K562 (cell line): Measurements from ENCODE around the gene ARHGAP42. TPM values are rescaled to one million over a fixed set of nuclear protein-coding genes. Genes with fewer than 3 reads are reported as not detected.

Source experiments
- ATAC-seq: fragments of 200-7000 bp; cut with Tn5 transposase; 3 replicates; pipeline ENCODE4 v1.9.1; 2020; ENCODE audit warnings: moderate library complexity
- BruUV-seq: library from RNA; stranded (reverse); fragments of 400-500 nt; replicated peaks from 2 replicates; lab custom pipeline; 2021; lab: Mats Ljungman, UMichigan
- CTCF ChIA-PET: fragments of 300-600 bp; formaldehyde crosslinking; extraction: SDS; loops from one replicate; lab custom pipeline; 2021; ENCODE audit warnings: low intra/inter-chr PET ratio; lab: Yijun Ruan, JAX
- POLR2A ChIA-PET: fragments of 300-600, 350-650 bp; sonication (Branson Sonifier 250); formaldehyde crosslinking; extraction: SDS; loops from one replicate; lab custom pipeline; 2021; ENCODE audit warnings: antibody characterized with exemption, inconsistent platforms; lab: Yijun Ruan, JAX
- DNase-seq, 4 experiments: peaks; one replicate each; pipeline versions ENCODE4 v3.0.0 to v3.0.0-alpha.2; 2011 to 2018; ENCODE audit warnings: low spot score in 3 of 4, mixed read lengths in 3 of 4; ENCODE audit errors: extremely low read depth in 1 of 4
- FAIRE-seq: peaks from 2 replicates; lab custom pipeline; 2011; peaks lifted over from hg19 to GRCh38; lab: Jason Lieb, UNC
- H2AFZ ChIP-seq: 2 replicates; pipeline ENCODE4 v1.6.0; 2011; ENCODE audit warnings: low read depth, low read length, control low read depth, inconsistent platforms
- H3K27ac ChIP-seq: fragments of 200-600 bp; 3 replicates; pipeline ENCODE4 v1.8.0; 2011; ENCODE audit warnings: low read depth, mild to moderate bottlenecking, control low read depth, inconsistent platforms, low read length, moderate library complexity, mixed read lengths; ENCODE audit errors: extremely low read depth
- H3K27me3 ChIP-seq, 2 experiments: fragments of 300-600 bp in 1 of 2; 2 replicates in 1 of 2; 3 replicates in 1 of 2; pipeline versions ENCODE4 v1.6.0 to v1.8.0; 2011; ENCODE audit warnings: inconsistent platforms in 2 of 2, low read length in 2 of 2, mild to moderate bottlenecking in 1 of 2, mixed read lengths in 1 of 2, moderate library complexity in 1 of 2; ENCODE audit not compliant: control insufficient read depth in 2 of 2, insufficient read depth in 2 of 2
- H3K36me3 ChIP-seq: fragments of 300-600 bp; 3 replicates; pipeline ENCODE4 v1.8.0; 2011; ENCODE audit warnings: mild to moderate bottlenecking, low read length, inconsistent platforms; ENCODE audit not compliant: control insufficient read depth, insufficient read depth
- H3K4me1 ChIP-seq, 2 experiments: fragments of 200-600 bp in 1 of 2; replicated peaks in 1 of 2; 2 replicates in 1 of 2; 3 replicates in 1 of 2; pipeline versions ENCODE4 v1.5.1 to v1.8.0; 2011; ENCODE audit warnings: inconsistent platforms in 2 of 2, low read length in 2 of 2, mild to moderate bottlenecking in 1 of 2, mixed read lengths in 1 of 2, moderate library complexity in 1 of 2; ENCODE audit not compliant: control insufficient read depth in 2 of 2, insufficient read depth in 2 of 2
- H3K4me2 ChIP-seq: 2 replicates; pipeline ENCODE4 v1.6.1; 2011; ENCODE audit warnings: low read length, control low read depth, inconsistent platforms, mixed read lengths; ENCODE audit not compliant: insufficient read depth
- H3K4me3 ChIP-seq: fragments of 200-600 bp; sonication (generic), shearing (Covaris generic); 2 replicates; pipeline ENCODE4 v1.5.1; 2016; ENCODE audit warnings: control low read depth, inconsistent platforms
- H3K79me2 ChIP-seq: fragments of 200-600 bp; 3 replicates; pipeline ENCODE4 v1.8.0; 2011; ENCODE audit warnings: low read length, inconsistent platforms; ENCODE audit not compliant: control insufficient read depth, insufficient read depth
- H3K9ac ChIP-seq, 2 experiments: 2 replicates each; pipeline versions ENCODE4 v1.6.0 to v1.6.1; 2011; ENCODE audit warnings: low read depth in 2 of 2, low read length in 2 of 2, control low read depth in 1 of 2, inconsistent platforms in 1 of 2, mild to moderate bottlenecking in 1 of 2, mixed read lengths in 1 of 2; ENCODE audit not compliant: insufficient read depth in 1 of 2
- H3K9me1 ChIP-seq: one replicate; pipeline ENCODE4 v1.6.0; 2011; ENCODE audit warnings: inconsistent platforms, mild to moderate bottlenecking, low read length, moderate library complexity; ENCODE audit not compliant: control insufficient read depth, insufficient read depth
- H3K9me3 ChIP-seq: replicated peaks from 2 replicates; pipeline ENCODE4 v1.5.1; 2011; ENCODE audit warnings: low read depth, low read length, inconsistent platforms; ENCODE audit not compliant: control insufficient read depth, insufficient read depth
- H4K20me1 ChIP-seq: replicated peaks from 2 replicates; pipeline ENCODE4 v1.6.1; 2011; ENCODE audit warnings: low read length, inconsistent platforms, mixed read lengths; ENCODE audit not compliant: control insufficient read depth, insufficient read depth
- BACH1 ChIP-seq: fragments of 200-800 bp; sonication (Bioruptor generic); IDR thresholded peaks from 2 replicates; pipeline ENCODE4 v1.6.1; 2016; ENCODE audit warnings: missing genetic modification characterization, missing compliant biosample characterization
- CBFA2T2 ChIP-seq: fragments of 450-650 bp; conservative IDR thresholded peaks from 2 replicates; pipeline ENCODE4 v1.6.1; 2017; ENCODE audit warnings: mild to moderate bottlenecking
- CEBPB ChIP-seq: fragments of 450-650 bp; IDR thresholded peaks from 2 replicates; pipeline ENCODE4 v1.6.1; 2016; ENCODE audit warnings: missing genetic modification characterization, missing compliant biosample characterization
- ELF4 ChIP-seq: fragments of 450-650 bp; formaldehyde crosslinking; IDR thresholded peaks from 2 replicates; pipeline ENCODE4 v1.4.0; 2022; ENCODE audit warnings: missing genetic modification characterization
- GABPA ChIP-seq: fragments of 200-800 bp; sonication (Bioruptor generic); conservative IDR thresholded peaks from 2 replicates; pipeline ENCODE4 v1.6.1; 2016; ENCODE audit warnings: low read depth, missing genetic modification characterization, missing compliant biosample characterization
- GTF2E2 ChIP-seq: fragments of 200-800 bp; sonication (Bioruptor generic); IDR thresholded peaks from 2 replicates; pipeline ENCODE4 v1.6.1; 2016; ENCODE audit warnings: missing genetic modification characterization, missing compliant biosample characterization
- JUN ChIP-seq, 2 experiments: sonication (generic) in 1 of 2; formaldehyde crosslinking in 1 of 2; IDR thresholded peaks; 2 replicates each; pipeline versions ENCODE4 v1.6.1 to v1.8.0; 2012 to 2022; ENCODE audit warnings: borderline replicate concordance in 2 of 2, mild to moderate bottlenecking in 2 of 2, improper control_type of control experiment in 1 of 2, low read depth in 1 of 2, low read length in 1 of 2, missing genetic modification reagents in 1 of 2
- MTF1 ChIP-seq: fragments of 250-450 bp; sonication (Bioruptor Pico); IDR thresholded peaks from 2 replicates; pipeline ENCODE4 v1.9.0; 2021; ENCODE audit warnings: moderate library complexity, mild to moderate bottlenecking, inconsistent platforms, borderline replicate concordance
- NR2C2 ChIP-seq, 2 experiments: fragments of 200-800 bp in 1 of 2; sonication (Bioruptor generic) in 1 of 2; sonication (generic) in 1 of 2; formaldehyde crosslinking in 1 of 2; IDR thresholded peaks; 2 replicates each; pipeline versions ENCODE4 v1.6.1 to v1.8.0; 2016 to 2022; ENCODE audit warnings: mild to moderate bottlenecking in 1 of 2, missing compliant biosample characterization in 1 of 2, missing genetic modification characterization in 1 of 2, missing genetic modification reagents in 1 of 2
- NRF1 ChIP-seq, 2 experiments: fragments of 450-650 bp; IDR thresholded peaks in 1 of 2; conservative IDR thresholded peaks in 1 of 2; 2 replicates each; pipeline ENCODE4 v1.6.1; 2014; ENCODE audit warnings: mild to moderate bottlenecking in 2 of 2
- PRPF4 ChIP-seq: fragments of 200-400 bp; formaldehyde crosslinking; IDR thresholded peaks from one replicate; pipeline ENCODE4 v1.6.1; 2017; ENCODE audit warnings: low read length, low read depth, mild to moderate bottlenecking; ENCODE audit not compliant: insufficient read depth, poor library complexity, severe bottlenecking
- SRF ChIP-seq, 2 experiments: fragments of 250-450, 450-650 bp in 1 of 2; sonication (Bioruptor Pico) in 1 of 2; sonication (generic) in 1 of 2; formaldehyde crosslinking; IDR thresholded peaks; 2 replicates each; pipeline versions ENCODE4 v1.5.0 to v1.5.1; 2020 to 2022; ENCODE audit warnings: mild to moderate bottlenecking in 1 of 2, missing genetic modification reagents in 1 of 2
- THAP12 ChIP-seq: fragments of 250-450 bp; sonication (Bioruptor Pico); IDR thresholded peaks from 2 replicates; pipeline ENCODE4 v1.9.0; 2021; ENCODE audit warnings: mild to moderate bottlenecking, inconsistent platforms
- U2AF1 ChIP-seq: fragments of 200-400 bp; formaldehyde crosslinking; optimal IDR thresholded peaks from 2 replicates; pipeline ENCODE3; 2017; ENCODE audit warnings: mild to moderate bottlenecking, low read depth, low read length, moderate library complexity
- ZNF644 ChIP-seq: fragments of 200-800 bp; sonication (Bioruptor generic); IDR thresholded peaks from 2 replicates; pipeline ENCODE4 v1.6.1; 2016; ENCODE audit warnings: low read depth, missing genetic modification characterization, missing compliant biosample characterization
- WGBS: fragments of 100-300 bp; shearing (Covaris generic); methylation state at CpG from one replicate; pipeline ENCODE4 v1.1.6; 2016; ENCODE audit warnings: low coverage, mixed read lengths; ENCODE audit not compliant: insufficient coverage; ENCODE audit errors: missing lambda C conversion rate; 5-methylcytosine and 5-hydroxymethylcytosine counted together
- in situ Hi-C: fragments of 300-500 bp; cut with MboI; formaldehyde crosslinking; loops from 4 replicates; pipeline ENCODE4 v1.15.0; 2018; ENCODE audit warnings: inconsistent platforms, mixed read lengths
- intact Hi-C: fragments of 100-400 bp; cut with micrococcal nuclease; formaldehyde crosslinking; loops from 2 replicates; pipeline ENCODE4 v1.14.2; 2022
- polyA plus RNA-seq, 8 experiments: library from polyadenylated mRNA; depleted of rRNA in 4 of 8; stranded (reverse) in 5 of 8; unstranded in 3 of 8; fragments of >200 nt; fragmentation: Nextera tagmentation in 2 of 8; fragmentation: Illumina TruSeq in 1 of 8; extraction: Ambion mirVana in 2 of 8; extraction: Trizol in 1 of 8; gene quantifications; 2 replicates each; pipeline versions ENCODE4 v1.2.1 to v1.2.3, GENCODE V29; 2011 to 2014; ENCODE audit warnings: inconsistent platforms in 1 of 8, missing spikeins in 1 of 8
- total RNA-seq, 7 experiments: library from RNA; depleted of rRNA in 6 of 7; stranded (reverse); fragments of >200 nt in 6 of 7; fragmentation: Illumina TruSeq in 2 of 7; extraction: Trizol in 2 of 7; gene quantifications; 2 replicates each; pipeline versions ENCODE4 v1.2.1 to v1.2.3, GENCODE V29; 2011 to 2021; ENCODE audit warnings: low replicate concordance in 1 of 7

The ARHGAP42 gene
- total and polyA plus RNA-seq, 9 of the 15 experiments (the other 6 are each of a cell fraction or from before 2014, with no cell fraction given): 0.95 to 6.1 (median 2.4) TPM

- no peaks in the 10 kb centered on the region for H3K9me3 ChIP-seq
- H3K9me1 ChIP-seq: no peaks in the 10 kb centered on the region
- H3K4me1 ChIP-seq: no peaks in the 10 kb centered on the region
- no peak overlapping the region for H3K27ac ChIP-seq
- ATAC-seq: no peak
- TF ChIP-seq JUN (IDR thresholded peaks at IDR 0.05; ENCODE audit: borderline replicate concordance, low read depth, low read length) (no peak), JUN (CRISPR knock-in tag; IDR thresholded peaks at IDR 0.05; ENCODE audit: borderline replicate concordance) (no peak), PRPF4 (no peak), BACH1 (tag) (no peak), NRF1 (conservative IDR thresholded peaks at IDR 0.05 in 1 of 2, IDR thresholded peaks at IDR 0.05 in 1 of 2) (no peak), CEBPB (tag) (no peak), CBFA2T2 (no peak), THAP12 (CRISPR knock-in tag) (no peak), U2AF1 (no peak), SRF (CRISPR knock-in tag; IDR thresholded peaks at IDR 0.05) (no peak), MTF1 (CRISPR knock-in tag) (no peak), NR2C2 (CRISPR knock-in tag; IDR thresholded peaks at IDR 0.05) (no peak), NR2C2 (tag; IDR thresholded peaks at IDR 0.05) (no peak), ZNF644 (tag) (no peak), GTF2E2 (tag) (no peak), GABPA (no peak), ELF4 (CRISPR knock-in tag) (no peak)
- TF ChIP-seq, all 486 proteins: peak for 0
- H3K79me2 ChIP-seq: no peaks in the 10 kb centered on the region
- no peaks in the 10 kb centered on the region for H3K36me3 ChIP-seq
- ChIA-PET CTCF (no interaction called here), POLR2A (no interaction called here)
- FAIRE-seq (no peak), DNase-seq (no peak)
- BruUV-seq: no TSS peak
- H3K9ac ChIP-seq: no peak overlapping the region
- 58% methylated on average over 13 of the region's 13 CpGs for WGBS
- no peak overlapping the region for H2AFZ ChIP-seq
- H3K4me2 ChIP-seq: no peak overlapping the region
- intact Hi-C loops: no loop called here
- in situ Hi-C loops: no loop called here
- no peaks in the 10 kb centered on the region for H4K20me1 ChIP-seq
- no peaks in the 10 kb centered on the region for H3K27me3 ChIP-seq
- H3K4me3 ChIP-seq: no peak overlapping the region
Measured at GRCh38 chr11:100905684-100906083, 218.6 kb downstream of the ARHGAP42 start.
